WTC11 (cell line): ENCODE measurements around the gene FBN2. TPM values are rescaled to one million over a fixed set of nuclear protein-coding genes. Genes with fewer than 3 reads are reported as not detected.

Source experiments
- ATAC-seq: fragments of 200-7000 bp; cut with Tn5 transposase; 2 replicates; pipeline ENCODE4 v1.10.0; 2021; ENCODE audit warnings: mild to moderate bottlenecking, moderate library complexity
- CTCF ChIA-PET: fragments of 300-600 bp; sonication (Branson Sonifier 250); formaldehyde crosslinking; loops from one replicate; lab custom pipeline; 2021; ENCODE audit warnings: antibody characterized with exemption; lab: Charles Lee
- POLR2A ChIA-PET: fragments of 350-600 bp; sonication (Branson Sonifier 250); formaldehyde crosslinking; loops from one replicate; lab custom pipeline; 2021; ENCODE audit warnings: antibody characterized with exemption; lab: Charles Lee
- DNase-seq: peaks from one replicate; pipeline ENCODE4 v3.0.0; 2021; ENCODE audit warnings: low spot score
- H3K27ac Mint-ChIP-seq: 2 replicates; pipeline ENCODE4 v1.8.0; 2021; ENCODE audit warnings: mixed read lengths
- H3K27me3 Mint-ChIP-seq: 2 replicates; pipeline ENCODE4 v1.8.0; 2021; ENCODE audit warnings: low read depth, mild to moderate bottlenecking, moderate library complexity, mixed read lengths
- H3K36me3 Mint-ChIP-seq: 2 replicates; pipeline ENCODE4 v1.8.0; 2021; ENCODE audit warnings: mixed read lengths
- H3K4me1 Mint-ChIP-seq: 2 replicates; pipeline ENCODE4 v1.8.0; 2022; ENCODE audit warnings: mixed read lengths
- H3K4me3 Mint-ChIP-seq: 2 replicates; pipeline ENCODE4 v1.8.0; 2021; ENCODE audit warnings: mild to moderate bottlenecking, moderate library complexity, mixed read lengths
- H3K9me3 Mint-ChIP-seq: 2 replicates; pipeline ENCODE4 v1.8.0; 2021; ENCODE audit warnings: mixed read lengths
- CREM ChIP-seq: sonication (generic); formaldehyde crosslinking; IDR thresholded peaks from 2 replicates; pipeline ENCODE4 v1.8.1; 2022; ENCODE audit warnings: mild to moderate bottlenecking, missing genetic modification reagents, moderate library complexity
- E2F1 ChIP-seq: sonication (generic); formaldehyde crosslinking; IDR thresholded peaks from 2 replicates; pipeline ENCODE4 v1.8.0; 2022; ENCODE audit warnings: mild to moderate bottlenecking, missing genetic modification reagents
- E2F4 ChIP-seq: sonication (generic); formaldehyde crosslinking; IDR thresholded peaks from 2 replicates; pipeline ENCODE4 v1.8.1; 2022; ENCODE audit warnings: low read depth, mild to moderate bottlenecking, moderate library complexity, missing genetic modification reagents, borderline replicate concordance
- ELF4 ChIP-seq: sonication (generic); formaldehyde crosslinking; IDR thresholded peaks from 2 replicates; pipeline ENCODE4 v1.8.1; 2022; ENCODE audit warnings: low read depth, mild to moderate bottlenecking, moderate library complexity, missing genetic modification reagents
- EMX1 ChIP-seq: fragments of 250-450 bp; sonication (Bioruptor Pico); IDR thresholded peaks from 2 replicates; pipeline ENCODE4 v1.8.0; 2021; ENCODE audit warnings: mild to moderate bottlenecking
- ERG ChIP-seq: fragments of 250-450 bp; sonication (Bioruptor Pico); IDR thresholded peaks from 2 replicates; pipeline ENCODE4 v1.8.0; 2021; ENCODE audit warnings: mild to moderate bottlenecking
- FOXJ3 ChIP-seq: sonication (generic); formaldehyde crosslinking; IDR thresholded peaks from 2 replicates; pipeline ENCODE4 v1.9.0; 2021; ENCODE audit warnings: missing genetic modification reagents, mild to moderate bottlenecking, borderline replicate concordance
- FOXP1 ChIP-seq: sonication (generic); formaldehyde crosslinking; IDR thresholded peaks from 2 replicates; pipeline ENCODE4 v1.8.0; 2022; ENCODE audit warnings: missing genetic modification reagents, mild to moderate bottlenecking, moderate library complexity, borderline replicate concordance
- FOXP4 ChIP-seq: sonication (generic); formaldehyde crosslinking; IDR thresholded peaks from 2 replicates; pipeline ENCODE4 v1.8.0; 2022; ENCODE audit warnings: mild to moderate bottlenecking, missing genetic modification reagents
- GTF2I ChIP-seq: fragments of 250-450 bp; sonication (Bioruptor Pico); conservative IDR thresholded peaks from 2 replicates; pipeline ENCODE4 v1.4.0; 2021; ENCODE audit warnings: mild to moderate bottlenecking
- JAZF1 ChIP-seq: fragments of 250-450 bp; sonication (Bioruptor Pico); IDR thresholded peaks from 2 replicates; pipeline ENCODE4 v1.9.0; 2021; ENCODE audit warnings: moderate library complexity, mild to moderate bottlenecking, inconsistent platforms
- MLX ChIP-seq: sonication (generic); formaldehyde crosslinking; IDR thresholded peaks from 2 replicates; pipeline ENCODE4 v1.8.1; 2023; ENCODE audit warnings: mild to moderate bottlenecking, missing genetic modification reagents, moderate library complexity
- SMAD4 ChIP-seq: sonication (generic); formaldehyde crosslinking; IDR thresholded peaks from 2 replicates; pipeline ENCODE4 v1.8.0; 2022; ENCODE audit warnings: mild to moderate bottlenecking, missing genetic modification reagents
- TCF7 ChIP-seq: sonication (generic); formaldehyde crosslinking; IDR thresholded peaks from 2 replicates; pipeline ENCODE4 v1.8.0; 2022; ENCODE audit warnings: mild to moderate bottlenecking, low read depth, missing genetic modification reagents, moderate library complexity
- USF2 ChIP-seq: sonication (generic); formaldehyde crosslinking; IDR thresholded peaks from 2 replicates; pipeline ENCODE4 v1.8.1; 2023; ENCODE audit warnings: mild to moderate bottlenecking, missing genetic modification reagents, moderate library complexity
- ZBTB21 ChIP-seq: sonication (generic); formaldehyde crosslinking; IDR thresholded peaks from 2 replicates; pipeline ENCODE4 v1.8.1; 2023; ENCODE audit warnings: mild to moderate bottlenecking, missing genetic modification reagents, borderline replicate concordance
- ZMAT4 ChIP-seq: fragments of 250-450 bp; sonication (Bioruptor Pico); IDR thresholded peaks from 2 replicates; pipeline ENCODE4 v1.9.0; 2021; ENCODE audit warnings: mild to moderate bottlenecking
- ZNF263 ChIP-seq: sonication (generic); formaldehyde crosslinking; IDR thresholded peaks from 2 replicates; pipeline ENCODE4 v1.8.1; 2022; ENCODE audit warnings: low read depth, mild to moderate bottlenecking, moderate library complexity, missing genetic modification reagents
- total RNA-seq: library from RNA; stranded (reverse); gene quantifications from 3 replicates; pipeline ENCODE4 v1.2.3, GENCODE V29; 2021

FBN2 gene
- total RNA-seq, 1 experiment from 2014 or later = 56.7 TPM

GRCh38 chr5:128300181-128300580, 237.9 kb downstream of the FBN2 start (continued):
- TF ChIP-seq FOXP4 (CRISPR knock-in tag) (no peak), EMX1 (CRISPR knock-in tag) (no peak)

GRCh38 chr5:128290152-128290858, 247.7 kb downstream of the FBN2 start:
- ChIA-PET CTCF (no interaction called here), POLR2A (no interaction called here)
- no peak for ATAC-seq
- Mint-ChIP-seq H3K4me3 (no peak overlapping the region), H3K27ac (peak overlapping the region; percentile 37; the same call in 1 of the 2 replicates), H3K4me1 (no peaks in the 10 kb centered on the region), H3K27me3 (no peaks in the 10 kb centered on the region), H3K9me3 (no peaks in the 10 kb centered on the region)
- TF ChIP-seq USF2 (CRISPR knock-in tag) = no peak
- TF ChIP-seq SMAD4 (CRISPR knock-in tag) = no peak
- TF ChIP-seq ZNF263 = no peak
- TF ChIP-seq ELF4 (CRISPR knock-in tag) = no peak
- TF ChIP-seq FOXJ3 = no peak
- TF ChIP-seq ERG = no peak
- TF ChIP-seq ZMAT4 (CRISPR knock-in tag) = no peak
- TF ChIP-seq ZBTB21 (CRISPR knock-in tag) = no peak
- no peak for TF ChIP-seq GTF2I (CRISPR knock-in tag)
- no peak for TF ChIP-seq TCF7
- TF ChIP-seq MLX = no peak
- no peak for TF ChIP-seq JAZF1 (CRISPR knock-in tag)
- no peak for TF ChIP-seq E2F4
- TF ChIP-seq, all 79 proteins: peak for 0
- DNase-seq = no peak
- H3K36me3 Mint-ChIP-seq = peaks cover 31% of the 10 kb centered on the region

- ATAC-seq = no peak
- CTCF ChIA-PET = no interaction called here
- no peaks in the 10 kb centered on the region for H3K27me3 Mint-ChIP-seq
- H3K4me3 Mint-ChIP-seq = no peak overlapping the region
- H3K4me1 Mint-ChIP-seq = no peaks in the 10 kb centered on the region
- peaks cover 27% of the 10 kb centered on the region for H3K36me3 Mint-ChIP-seq
- DNase-seq = no peak
- H3K27ac Mint-ChIP-seq = no peak overlapping the region
- TF ChIP-seq FOXP1 (CRISPR knock-in tag) (no peak), ZMAT4 (CRISPR knock-in tag) (no peak), E2F1 (no peak), CREM (no peak)
- H3K9me3 Mint-ChIP-seq = no peaks in the 10 kb centered on the region
- POLR2A ChIA-PET = no interaction called here
Observed at GRCh38 chr5:128287740-128288139, 250.3 kb downstream of the FBN2 start.
